Tibial nerve (tissue), 4 donors: ENCODE results near the gene TEX38.

Source experiments
- EP300 ChIP-seq, 2 donors: sonication (generic); formaldehyde crosslinking; IDR thresholded peaks; one replicate each; pipeline ENCODE4 v1.6.1; 2017; ENCODE audit warnings: antibody characterized with exemption in 2 of 2, mild to moderate bottlenecking in 1 of 2
- POLR2A ChIP-seq, 2 donors: fragments of 450-650 bp; IDR thresholded peaks; one replicate each; pipeline ENCODE4 v1.6.1; 2017; ENCODE audit warnings: antibody characterized with exemption in 2 of 2, mild to moderate bottlenecking in 2 of 2, moderate library complexity in 2 of 2
- TF ChIP-seq, protein P1 (sequence below), 5 experiments: fragments of 200-600 bp in 3 of 5; fragments of 450-650 bp in 2 of 5; sonication (generic) in 3 of 5; IDR thresholded peaks; one replicate each; pipeline ENCODE4 v1.5.1; 2016 to 2019; ENCODE audit warnings: antibody characterized with exemption in 5 of 5, mild to moderate bottlenecking in 3 of 5, moderate library complexity in 2 of 5

- TF ChIP-seq, protein P1, sequence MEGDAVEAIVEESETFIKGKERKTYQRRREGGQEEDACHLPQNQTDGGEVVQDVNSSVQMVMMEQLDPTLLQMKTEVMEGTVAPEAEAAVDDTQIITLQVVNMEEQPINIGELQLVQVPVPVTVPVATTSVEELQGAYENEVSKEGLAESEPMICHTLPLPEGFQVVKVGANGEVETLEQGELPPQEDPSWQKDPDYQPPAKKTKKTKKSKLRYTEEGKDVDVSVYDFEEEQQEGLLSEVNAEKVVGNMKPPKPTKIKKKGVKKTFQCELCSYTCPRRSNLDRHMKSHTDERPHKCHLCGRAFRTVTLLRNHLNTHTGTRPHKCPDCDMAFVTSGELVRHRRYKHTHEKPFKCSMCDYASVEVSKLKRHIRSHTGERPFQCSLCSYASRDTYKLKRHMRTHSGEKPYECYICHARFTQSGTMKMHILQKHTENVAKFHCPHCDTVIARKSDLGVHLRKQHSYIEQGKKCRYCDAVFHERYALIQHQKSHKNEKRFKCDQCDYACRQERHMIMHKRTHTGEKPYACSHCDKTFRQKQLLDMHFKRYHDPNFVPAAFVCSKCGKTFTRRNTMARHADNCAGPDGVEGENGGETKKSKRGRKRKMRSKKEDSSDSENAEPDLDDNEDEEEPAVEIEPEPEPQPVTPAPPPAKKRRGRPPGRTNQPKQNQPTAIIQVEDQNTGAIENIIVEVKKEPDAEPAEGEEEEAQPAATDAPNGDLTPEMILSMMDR (IDR thresholded peaks at IDR 0.05): no peak
- no peak for TF ChIP-seq POLR2A (IDR thresholded peaks at IDR 0.05)
- no peak for TF ChIP-seq EP300 (IDR thresholded peaks at IDR 0.05)
These were observed 13.9 kb upstream of the TEX38 start for GRCh38 chr1:46657775-46658174.
